Esophagus muscularis mucosa (tissue), 3 donors: ENCODE results near the gene ASTN2.

Experiments used
- EP300 ChIP-seq: sonication (generic); formaldehyde crosslinking; IDR thresholded peaks from one replicate; pipeline ENCODE4 v1.6.1; 2017; ENCODE audit warnings: antibody characterized with exemption
- POLR2AphosphoS5 ChIP-seq, 2 donors: sonication (generic); formaldehyde crosslinking; IDR thresholded peaks; one replicate each; pipeline ENCODE4 v1.6.1; 2017; ENCODE audit warnings: antibody characterized with exemption in 2 of 2

DNA sequence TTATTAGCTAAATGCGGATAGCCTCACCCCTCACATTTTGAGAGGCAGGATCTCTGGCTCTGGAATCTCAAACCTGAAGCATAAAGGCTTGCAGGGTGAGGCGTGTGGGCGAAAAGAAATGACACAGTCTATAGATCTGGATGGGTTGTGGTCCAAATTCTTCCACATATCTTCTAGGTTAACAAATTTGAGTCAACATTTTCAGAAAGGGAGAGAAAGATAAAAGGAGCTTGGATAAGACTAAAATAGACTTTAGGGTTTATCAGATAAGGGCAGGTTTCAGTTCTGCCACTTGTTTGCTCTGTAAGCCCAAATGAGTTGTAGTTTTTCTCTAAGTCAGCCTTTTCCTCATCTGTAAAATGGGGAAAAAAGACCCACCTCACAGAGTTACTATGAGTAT, 506.9 kb downstream of the ASTN2 start:
- TF ChIP-seq EP300 (no peak), POLR2AphosphoS5 (IDR thresholded peaks at IDR 0.05) (no peak)
